Right lobe of liver (tissue), 4 donors: Measurements from ENCODE around the gene THEMIS.

ENCODE experiments used
- CTCF ChIP-seq, 4 donors: fragments of 200-600 bp in 3 of 4; fragments of 450-650 bp in 1 of 4; IDR thresholded peaks; one replicate each; pipeline versions ENCODE4 v1.5.1 to v1.8.0; 2016 to 2022; ENCODE audit warnings: antibody characterized with exemption in 4 of 4, mild to moderate bottlenecking in 2 of 4
- POLR2A ChIP-seq: fragments of 450-650 bp; IDR thresholded peaks from one replicate; pipeline ENCODE4 v1.6.1; 2017; ENCODE audit warnings: antibody characterized with exemption, mild to moderate bottlenecking
- donor health status: DM: no; HTN: no; CAD: no.
- donor health status: DM: no; HTN: no; CAD: no.
- donor health status: DM: no; HTN: yes; CAD: no.

GRCh38 chr6:127749095-127749494 is 151.8 kb downstream of the THEMIS start:
- TF ChIP-seq CTCF (IDR thresholded peaks at IDR 0.05) (no peak), POLR2A (no peak)
